GM12878 (cell line): Measurements from ENCODE around the gene PLS1.

Source experiments
- CTCF ChIP-seq, 3 experiments: IDR thresholded peaks in 2 of 3; conservative IDR thresholded peaks in 1 of 3; 2 replicates each; pipeline ENCODE4 v1.5.1; 2011; ENCODE audit warnings: low read depth in 3 of 3, low read length in 3 of 3, mild to moderate bottlenecking in 3 of 3, control low read depth in 2 of 3, moderate library complexity in 2 of 3, inconsistent platforms in 1 of 3, mixed read lengths in 1 of 3; ENCODE audit not compliant: control insufficient read depth in 2 of 3, insufficient read depth in 1 of 3; ENCODE audit errors: extremely low read depth in 1 of 3
- DPF2 ChIP-seq: fragments of 450-650 bp; IDR thresholded peaks from 2 replicates; pipeline ENCODE4 v1.6.1; 2017; ENCODE audit warnings: mild to moderate bottlenecking
- ELK1 ChIP-seq: IDR thresholded peaks from 2 replicates; pipeline ENCODE4 v1.6.1; 2012; ENCODE audit warnings: low read depth, low read length, improper control_type of control experiment
- ETV6 ChIP-seq, 2 experiments: fragments of 450-650 bp in 1 of 2; IDR thresholded peaks in 1 of 2; conservative IDR thresholded peaks in 1 of 2; 2 replicates each; pipeline ENCODE4 v1.6.1; 2014; ENCODE audit warnings: antibody characterized with exemption in 1 of 2, borderline replicate concordance in 1 of 2, low read depth in 1 of 2, mild to moderate bottlenecking in 1 of 2, moderate library complexity in 1 of 2
- LARP7 ChIP-seq: fragments of 450-650 bp; IDR thresholded peaks from 2 replicates; pipeline ENCODE4 v1.6.1; 2017; ENCODE audit warnings: mild to moderate bottlenecking
- PAX5 ChIP-seq: IDR thresholded peaks from 2 replicates; pipeline ENCODE4 v1.6.1; 2011; ENCODE audit warnings: low read depth, low read length, borderline replicate concordance
- POLR2A ChIP-seq: IDR thresholded peaks from 2 replicates; pipeline ENCODE4 v1.6.1; 2011; ENCODE audit warnings: low read depth, mild to moderate bottlenecking, low read length
- SIN3A ChIP-seq: IDR thresholded peaks from 2 replicates; pipeline ENCODE4 v1.6.1; 2012; ENCODE audit warnings: low read depth, low read length, improper control_type of control experiment
- SP1 ChIP-seq: IDR thresholded peaks from one replicate; pipeline ENCODE4 v1.6.1; 2011; ENCODE audit warnings: low read depth, low read length
- SRF ChIP-seq, 2 experiments: IDR thresholded peaks; 2 replicates each; pipeline ENCODE4 v1.6.1; 2011; ENCODE audit warnings: low read depth in 2 of 2, low read length in 2 of 2, mild to moderate bottlenecking in 1 of 2, moderate library complexity in 1 of 2
- TAF1 ChIP-seq: IDR thresholded peaks from 2 replicates; pipeline ENCODE4 v1.6.1; 2011; ENCODE audit warnings: mild to moderate bottlenecking, low read depth, low read length, borderline replicate concordance
- TCF7 ChIP-seq: IDR thresholded peaks from 2 replicates; pipeline ENCODE4 v1.6.1; 2014; ENCODE audit warnings: antibody characterized with exemption, borderline replicate concordance
- USF2 ChIP-seq: IDR thresholded peaks from 2 replicates; pipeline ENCODE4 v1.6.1; 2011; ENCODE audit warnings: low read depth, low read length, improper control_type of control experiment, borderline replicate concordance
- TF ChIP-seq, protein P1 (sequence below): IDR thresholded peaks from 2 replicates; pipeline ENCODE4 v1.6.1; 2011; ENCODE audit warnings: mild to moderate bottlenecking, low read depth, low read length, moderate library complexity; ENCODE audit not compliant: insufficient replicate concordance

DNA sequence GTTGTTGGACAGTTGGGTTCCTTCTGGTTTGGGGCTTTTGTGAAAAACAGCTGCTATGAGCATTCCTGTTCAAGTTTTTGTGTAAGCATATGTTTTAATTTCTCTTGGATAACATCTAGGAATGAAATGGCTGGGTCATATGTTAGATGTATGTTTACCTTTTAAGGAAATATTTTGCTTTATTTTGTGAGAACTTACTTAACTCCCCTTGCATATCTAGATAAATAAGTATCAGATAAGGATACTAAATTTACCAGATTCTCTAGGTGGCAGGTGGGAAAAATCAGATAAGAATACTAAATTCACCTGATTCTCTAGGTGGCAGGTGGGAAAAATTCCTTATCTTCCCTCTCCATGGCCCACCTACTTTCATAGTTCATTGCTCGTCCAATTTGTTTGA lies 1.1 kb upstream of the PLS1 start:
- TF ChIP-seq TCF7, result no peak
- no peak for TF ChIP-seq LARP7
- TF ChIP-seq DPF2, result no peak
- no peak for TF ChIP-seq ELK1
- no peak for TF ChIP-seq PAX5
- no peak for TF ChIP-seq POLR2A
- no peak for TF ChIP-seq TAF1
- TF ChIP-seq CTCF (IDR thresholded peaks at IDR 0.05 in 2 of 3, conservative IDR thresholded peaks at IDR 0.05 in 1 of 3; ENCODE audit: control insufficient read depth in 2 of 3, extremely low read depth in 1 of 3, insufficient read depth in 1 of 3, low read depth in 3 of 3, low read length in 3 of 3), result no peak
- TF ChIP-seq, protein P1, sequence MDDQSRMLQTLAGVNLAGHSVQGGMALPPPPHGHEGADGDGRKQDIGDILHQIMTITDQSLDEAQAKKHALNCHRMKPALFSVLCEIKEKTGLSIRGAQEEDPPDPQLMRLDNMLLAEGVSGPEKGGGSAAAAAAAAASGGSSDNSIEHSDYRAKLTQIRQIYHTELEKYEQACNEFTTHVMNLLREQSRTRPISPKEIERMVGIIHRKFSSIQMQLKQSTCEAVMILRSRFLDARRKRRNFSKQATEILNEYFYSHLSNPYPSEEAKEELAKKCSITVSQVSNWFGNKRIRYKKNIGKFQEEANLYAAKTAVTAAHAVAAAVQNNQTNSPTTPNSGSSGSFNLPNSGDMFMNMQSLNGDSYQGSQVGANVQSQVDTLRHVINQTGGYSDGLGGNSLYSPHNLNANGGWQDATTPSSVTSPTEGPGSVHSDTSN, result no peak
- TF ChIP-seq USF2, result no peak
- no peak for TF ChIP-seq ETV6 (conservative IDR thresholded peaks at IDR 0.05 in 1 of 2, IDR thresholded peaks at IDR 0.05 in 1 of 2; ENCODE audit: borderline replicate concordance in 1 of 2, low read depth in 1 of 2)
- no peak for TF ChIP-seq SP1
- TF ChIP-seq SRF (IDR thresholded peaks at IDR 0.05; ENCODE audit: low read depth in 2 of 2, low read length in 2 of 2), result no peak
- no peak for TF ChIP-seq SIN3A
